HEK293T (cell line): ENCODE results near the gene AIFM1.

ENCODE experiments used
- CTBP1 ChIP-seq: fragments of 450-650 bp; IDR thresholded peaks from 2 replicates; pipeline ENCODE4 v1.6.1; 2016; ENCODE audit warnings: borderline replicate concordance
- FOXA1 ChIP-seq: fragments of 450-650 bp; IDR thresholded peaks from 2 replicates; pipeline ENCODE4 v1.6.1; 2016; ENCODE audit warnings: mild to moderate bottlenecking
- SP1 ChIP-seq: fragments of 450-650 bp; IDR thresholded peaks from 2 replicates; pipeline ENCODE4 v1.6.1; 2017

GRCh38 chrX:130136496-130136895 is 29.1 kb downstream of the AIFM1 start:
- TF ChIP-seq SP1 = no peak
- TF ChIP-seq FOXA1 = no peak
- no peak for TF ChIP-seq CTBP1
